HepG2 (cell line): ENCODE data around the gene JAZF1. TPM values are rescaled to one million over a fixed set of nuclear protein-coding genes. Genes with fewer than 3 reads are reported as not detected.

Experiments used
- ATAC-seq: fragments of 200-7000 bp; cut with Tn5 transposase; 3 replicates; pipeline ENCODE4 v1.9.1; 2020; ENCODE audit warnings: mild to moderate bottlenecking, moderate library complexity
- BruUV-seq: library from RNA; stranded (reverse); fragments of 400-500 nt; replicated peaks from 2 replicates; lab custom pipeline; 2021; lab: Mats Ljungman, UMichigan
- CTCF ChIA-PET: fragments of 300-600 bp; formaldehyde crosslinking; extraction: SDS; loops from one replicate; lab custom pipeline; 2021; ENCODE audit warnings: low total read pairs, inconsistent platforms, low intra/inter-chr PET ratio; lab: Yijun Ruan, JAX
- POLR2A ChIA-PET: fragments of 350-600 bp; sonication (Branson Sonifier 250); formaldehyde crosslinking; loops from one replicate; lab custom pipeline; 2020; ENCODE audit warnings: antibody characterized with exemption, inconsistent platforms; lab: Yijun Ruan, JAX
- DNase-seq: peaks from one replicate; pipeline ENCODE4 v3.0.0-alpha.2; 2015; ENCODE audit warnings: low spot score
- FAIRE-seq: peaks from 3 replicates; lab custom pipeline; 2011; peaks lifted over from hg19 to GRCh38; lab: Jason Lieb, UNC
- H2AFZ ChIP-seq: one replicate; pipeline ENCODE4 v1.6.1; 2011; ENCODE audit warnings: low read length, inconsistent platforms
- H3K27ac ChIP-seq: fragments of 300-600 bp; 3 replicates; pipeline ENCODE4 v1.8.0; 2011; ENCODE audit warnings: mixed run types, mild to moderate bottlenecking, mixed read lengths, low read length, inconsistent platforms; ENCODE audit not compliant: insufficient read depth; ENCODE audit errors: extremely low read length
- H3K27me3 ChIP-seq, 2 experiments: fragments of 200-600 bp in 1 of 2; 2 replicates in 1 of 2; 3 replicates in 1 of 2; pipeline versions ENCODE4 v1.6.0 to v1.8.0; 2011; ENCODE audit warnings: low read length in 2 of 2, mild to moderate bottlenecking in 2 of 2, moderate library complexity in 2 of 2, inconsistent platforms in 1 of 2; ENCODE audit not compliant: insufficient read depth in 2 of 2, control insufficient read depth in 1 of 2
- H3K36me3 ChIP-seq, 2 experiments: fragments of 200-600 bp in 1 of 2; replicated peaks in 1 of 2; 2 replicates in 1 of 2; 3 replicates in 1 of 2; pipeline versions ENCODE4 v1.5.1 to v1.8.0; 2011; ENCODE audit warnings: low read length in 2 of 2, inconsistent platforms in 1 of 2; ENCODE audit not compliant: insufficient read depth in 2 of 2, control insufficient read depth in 1 of 2
- H3K4me1 ChIP-seq: 2 replicates; pipeline ENCODE4 v1.5.1; 2012; ENCODE audit warnings: low read length, inconsistent platforms; ENCODE audit not compliant: insufficient read depth
- H3K4me2 ChIP-seq: 2 replicates; pipeline ENCODE4 v1.6.0; 2011; ENCODE audit warnings: low read depth, low read length, inconsistent platforms
- H3K4me3 ChIP-seq, 3 experiments: fragments of 200-600 bp in 1 of 3; sonication (generic), shearing (Covaris generic) in 1 of 3; replicated peaks in 1 of 3; 2 replicates each; pipeline ENCODE4 v1.5.1; 2011 to 2016; ENCODE audit warnings: low read length in 3 of 3, inconsistent platforms in 2 of 3, low read depth in 2 of 3, mild to moderate bottlenecking in 2 of 3, control low read depth in 1 of 3, mixed read lengths in 1 of 3; ENCODE audit not compliant: insufficient read depth in 1 of 3
- H3K79me2 ChIP-seq: one replicate; pipeline ENCODE4 v1.6.1; 2011; ENCODE audit warnings: low read length, inconsistent platforms; ENCODE audit not compliant: insufficient read depth
- H3K9ac ChIP-seq: 2 replicates; pipeline ENCODE4 v1.6.0; 2011; ENCODE audit warnings: mild to moderate bottlenecking, low read depth, low read length, inconsistent platforms; ENCODE audit not compliant: insufficient read depth
- H3K9me3 ChIP-seq: 2 replicates; pipeline ENCODE4 v1.5.1; 2012; ENCODE audit warnings: mild to moderate bottlenecking, low read length
- H4K20me1 ChIP-seq: 2 replicates; pipeline ENCODE4 v1.6.0; 2011; ENCODE audit warnings: inconsistent platforms, mild to moderate bottlenecking, low read length, moderate library complexity; ENCODE audit not compliant: insufficient read depth
- CENPT ChIP-seq: sonication (generic); formaldehyde crosslinking; IDR thresholded peaks from 2 replicates; pipeline ENCODE4 v1.8.0; 2022; ENCODE audit warnings: low read depth, mild to moderate bottlenecking, moderate library complexity, missing genetic modification reagents
- HNF1A ChIP-seq, 2 experiments: sonication (generic) in 1 of 2; formaldehyde crosslinking in 1 of 2; IDR thresholded peaks; 2 replicates each; pipeline versions ENCODE4 v1.4.0 to v1.6.1; 2016 to 2020; ENCODE audit warnings: borderline replicate concordance in 1 of 2, low read depth in 1 of 2, mild to moderate bottlenecking in 1 of 2, missing genetic modification reagents in 1 of 2
- HNF4A ChIP-seq: sonication (generic); formaldehyde crosslinking; IDR thresholded peaks from 2 replicates; pipeline ENCODE4 v1.4.0; 2020; ENCODE audit warnings: missing genetic modification reagents
- NCOA2 ChIP-seq: sonication (generic); formaldehyde crosslinking; IDR thresholded peaks from 2 replicates; pipeline ENCODE4 v1.8.0; 2022; ENCODE audit warnings: inconsistent platforms
- YY1 ChIP-seq: IDR thresholded peaks from 2 replicates; pipeline ENCODE4 v1.6.1; 2011; ENCODE audit warnings: low read length, low read depth, moderate library complexity, mild to moderate bottlenecking; ENCODE audit not compliant: insufficient read depth, insufficient replicate concordance
- ZHX1 ChIP-seq: sonication (generic); formaldehyde crosslinking; IDR thresholded peaks from 2 replicates; pipeline ENCODE4 v1.8.1; 2022; ENCODE audit warnings: low read depth, mild to moderate bottlenecking, missing genetic modification reagents
- WGBS: methylation state at CpG from one replicate; pipeline ENCODE4 v1.1.6; 2017; ENCODE audit warnings: low lambda C conversion rate; 5-methylcytosine and 5-hydroxymethylcytosine counted together
- in situ Hi-C: cut with HindIII; loops from 2 replicates; pipeline ENCODE4 v1.10.0; 2017; ENCODE audit warnings: low pct_unique_long_range_greater_than_20kb; ENCODE audit not compliant: extremely low pct_ligation_motif_present
- intact Hi-C: fragments of 100-400 bp; cut with micrococcal nuclease; formaldehyde crosslinking; loops from one replicate; pipeline ENCODE4 v1.10.0; 2022; ENCODE audit not compliant: unreplicated experiment
- polyA plus RNA-seq, 8 experiments: library from polyadenylated mRNA; depleted of rRNA in 3 of 8; stranded (reverse) in 7 of 8; unstranded in 1 of 8; fragments of >200 nt; fragmentation: Illumina TruSeq in 4 of 8; extraction: Trizol in 4 of 8; gene quantifications; 2 replicates each; pipeline versions ENCODE4 v1.2.1 to v1.2.3, GENCODE V29; 2011 to 2016; ENCODE audit warnings: low read depth in 4 of 8, missing spikeins in 1 of 8, mixed read lengths in 1 of 8; ENCODE audit not compliant: insufficient read depth in 1 of 8
- total RNA-seq, 5 experiments: library from RNA; depleted of rRNA; stranded (reverse); fragments of >200 nt; fragmentation: Illumina TruSeq; extraction: Trizol; gene quantifications; 2 replicates each; pipeline ENCODE4 v1.2.3, GENCODE V29; 2016; ENCODE audit warnings: low read depth in 1 of 5
- TF ChIP-seq, protein P1 (sequence below): sonication (generic); formaldehyde crosslinking; IDR thresholded peaks from 2 replicates; pipeline ENCODE4 v1.9.0; 2021; ENCODE audit warnings: missing genetic modification reagents, mild to moderate bottlenecking, borderline replicate concordance
- TF ChIP-seq, protein P2 (sequence below): sonication (generic); formaldehyde crosslinking; IDR thresholded peaks from 2 replicates; pipeline ENCODE4 v1.5.0; 2020; ENCODE audit warnings: mild to moderate bottlenecking, missing genetic modification reagents
- TF ChIP-seq, protein P3 (sequence below): sonication (generic); formaldehyde crosslinking; IDR thresholded peaks from 2 replicates; pipeline ENCODE4 v1.8.0; 2022; ENCODE audit warnings: mild to moderate bottlenecking, missing genetic modification reagents, borderline replicate concordance

The JAZF1 gene
- total and polyA plus RNA-seq, 2 of the 13 experiments (the other 11 are each of a cell fraction or from before 2014, with no cell fraction given): not detected

DNA sequence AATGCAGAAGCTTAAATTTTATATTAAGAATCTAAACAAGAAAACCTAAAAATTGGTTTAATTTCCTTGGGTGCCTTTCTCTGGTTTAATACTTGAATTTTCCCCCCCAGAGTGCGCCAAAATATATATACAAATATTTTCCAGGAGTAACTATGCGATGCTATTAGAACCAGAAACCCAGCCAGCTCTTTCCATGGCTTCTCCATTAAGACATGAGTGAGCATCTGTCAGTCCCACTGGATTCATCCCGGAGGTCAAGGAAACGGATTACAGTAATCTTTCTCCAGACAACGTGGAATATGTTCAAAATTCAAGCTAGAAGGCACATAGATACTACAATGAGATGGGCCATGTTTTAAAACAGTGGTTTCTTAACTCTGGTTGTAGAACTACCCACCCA lies 291.9 kb downstream of the JAZF1 start:
- ChIA-PET POLR2A (no interaction called here), CTCF (no interaction called here)
- Histone ChIP-seq H3K27ac (no peak overlapping the region), H4K20me1 (no peaks in the 10 kb centered on the region), H3K79me2 (no peaks in the 10 kb centered on the region), H2AFZ (no peak overlapping the region), H3K4me1 (no peaks in the 10 kb centered on the region), H3K9ac (no peak overlapping the region), H3K27me3 (peaks cover 0 to 6% of the 10 kb centered on the region in 2 experiments; a peak in 1 of 5 replicates), H3K4me3 (no peak overlapping the region), H3K36me3 (no peaks in the 10 kb centered on the region), H3K4me2 (no peak overlapping the region), H3K9me3 (no peaks in the 10 kb centered on the region)
- in situ Hi-C loops: no loop called here
- no TSS peak for BruUV-seq
- FAIRE-seq (no peak), ATAC-seq (no peak), DNase-seq (no peak)
- 17% methylated on average over 5 of the region's 5 CpGs for WGBS
- intact Hi-C loops: no loop called here
- TF ChIP-seq, protein P1, sequence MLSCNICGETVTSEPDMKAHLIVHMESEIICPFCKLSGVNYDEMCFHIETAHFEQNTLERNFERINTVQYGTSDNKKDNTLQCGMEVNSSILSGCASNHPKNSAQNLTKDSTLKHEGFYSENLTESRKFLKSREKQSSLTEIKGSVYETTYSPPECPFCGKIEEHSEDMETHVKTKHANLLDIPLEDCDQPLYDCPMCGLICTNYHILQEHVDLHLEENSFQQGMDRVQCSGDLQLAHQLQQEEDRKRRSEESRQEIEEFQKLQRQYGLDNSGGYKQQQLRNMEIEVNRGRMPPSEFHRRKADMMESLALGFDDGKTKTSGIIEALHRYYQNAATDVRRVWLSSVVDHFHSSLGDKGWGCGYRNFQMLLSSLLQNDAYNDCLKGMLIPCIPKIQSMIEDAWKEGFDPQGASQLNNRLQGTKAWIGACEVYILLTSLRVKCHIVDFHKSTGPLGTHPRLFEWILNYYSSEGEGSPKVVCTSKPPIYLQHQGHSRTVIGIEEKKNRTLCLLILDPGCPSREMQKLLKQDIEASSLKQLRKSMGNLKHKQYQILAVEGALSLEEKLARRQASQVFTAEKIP (CRISPR knock-in tag): no peak
- TF ChIP-seq NCOA2 (CRISPR knock-in tag) (no peak), YY1 (no peak), HNF1A (IDR thresholded peaks at IDR 0.05; ENCODE audit: low read depth) (no peak), HNF1A (CRISPR knock-in tag; IDR thresholded peaks at IDR 0.05; ENCODE audit: borderline replicate concordance) (no peak), ZHX1 (no peak), CENPT (no peak), HNF4A (CRISPR knock-in tag) (no peak)
- TF ChIP-seq, protein P2, sequence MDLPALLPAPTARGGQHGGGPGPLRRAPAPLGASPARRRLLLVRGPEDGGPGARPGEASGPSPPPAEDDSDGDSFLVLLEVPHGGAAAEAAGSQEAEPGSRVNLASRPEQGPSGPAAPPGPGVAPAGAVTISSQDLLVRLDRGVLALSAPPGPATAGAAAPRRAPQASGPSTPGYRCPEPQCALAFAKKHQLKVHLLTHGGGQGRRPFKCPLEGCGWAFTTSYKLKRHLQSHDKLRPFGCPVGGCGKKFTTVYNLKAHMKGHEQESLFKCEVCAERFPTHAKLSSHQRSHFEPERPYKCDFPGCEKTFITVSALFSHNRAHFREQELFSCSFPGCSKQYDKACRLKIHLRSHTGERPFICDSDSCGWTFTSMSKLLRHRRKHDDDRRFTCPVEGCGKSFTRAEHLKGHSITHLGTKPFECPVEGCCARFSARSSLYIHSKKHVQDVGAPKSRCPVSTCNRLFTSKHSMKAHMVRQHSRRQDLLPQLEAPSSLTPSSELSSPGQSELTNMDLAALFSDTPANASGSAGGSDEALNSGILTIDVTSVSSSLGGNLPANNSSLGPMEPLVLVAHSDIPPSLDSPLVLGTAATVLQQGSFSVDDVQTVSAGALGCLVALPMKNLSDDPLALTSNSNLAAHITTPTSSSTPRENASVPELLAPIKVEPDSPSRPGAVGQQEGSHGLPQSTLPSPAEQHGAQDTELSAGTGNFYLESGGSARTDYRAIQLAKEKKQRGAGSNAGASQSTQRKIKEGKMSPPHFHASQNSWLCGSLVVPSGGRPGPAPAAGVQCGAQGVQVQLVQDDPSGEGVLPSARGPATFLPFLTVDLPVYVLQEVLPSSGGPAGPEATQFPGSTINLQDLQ (CRISPR knock-in tag): no peak
- TF ChIP-seq, protein P3, sequence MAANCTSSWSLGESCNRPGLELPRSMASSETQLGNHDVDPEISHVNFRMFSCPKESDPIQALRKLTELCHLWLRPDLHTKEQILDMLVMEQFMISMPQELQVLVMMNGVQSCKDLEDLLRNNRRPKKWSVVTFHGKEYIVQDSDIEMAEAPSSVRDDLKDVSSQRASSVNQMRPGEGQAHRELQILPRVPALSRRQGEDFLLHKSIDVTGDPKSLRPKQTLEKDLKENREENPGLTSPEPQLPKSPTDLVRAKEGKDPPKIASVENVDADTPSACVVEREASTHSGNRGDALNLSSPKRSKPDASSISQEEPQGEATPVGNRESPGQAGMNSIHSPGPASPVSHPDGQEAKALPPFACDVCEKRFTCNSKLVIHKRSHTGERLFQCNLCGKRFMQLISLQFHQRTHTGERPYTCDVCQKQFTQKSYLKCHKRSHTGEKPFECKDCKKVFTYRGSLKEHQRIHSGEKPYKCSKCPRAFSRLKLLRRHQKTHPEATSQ (CRISPR knock-in tag): no peak
